ENCODE data around the gene ITGA1. TPM values are rescaled to one million over a fixed set of nuclear protein-coding genes. Genes with fewer than 3 reads are reported as not detected.

The ITGA1 gene
- total and polyA plus RNA-seq, 2 of the 13 experiments (the other 11 are each of a cell fraction or from before 2014, with no cell fraction given) = 23.1 to 28.6 TPM

- H3K4me1 ChIP-seq (ENCODE audit: insufficient read depth, low read length) = peaks cover 56% of the 10 kb centered on the region
- ATAC-seq = peak; percentile 10
- TSS peak; percentile 65 for BruUV-seq (replicated peaks)
- H3K9ac ChIP-seq (ENCODE audit: insufficient read depth, low read depth, low read length) = peak overlapping the region; percentile 87
- CTCF ChIA-PET (ENCODE audit: low intra/inter-chr PET ratio, low total read pairs) = no interaction called here
- peak overlapping the region; percentile 85 for H3K4me2 ChIP-seq (ENCODE audit: low read depth, low read length)
- POLR2A ChIA-PET = interaction anchor here (0.9 to 5.1 kb wide), 11 partner anchors 9 to 189 kb away, joined by 3 to 35 read pairs (median 5); no protein-coding TSS in a partner anchor
- no peaks in the 10 kb centered on the region for H3K9me3 ChIP-seq (ENCODE audit: low read length)
- no peak for DNase-seq (ENCODE audit: low spot score)
- H3K27me3 ChIP-seq (ENCODE audit: control insufficient read depth in 1 of 2, insufficient read depth in 2 of 2, low read length in 2 of 2) = no peaks in the 10 kb centered on the region; a peak in 1 of 5 replicates
- peaks cover 0 to 13% of the 10 kb centered on the region in 2 experiments; a peak in 3 of 5 replicates for H3K36me3 ChIP-seq (replicated peaks in 1 of 2; ENCODE audit: control insufficient read depth in 1 of 2, insufficient read depth in 2 of 2, low read length in 2 of 2)
- in situ Hi-C loops (cut with HindIII; ENCODE audit: extremely low pct_ligation_motif_present, low pct_unique_long_range_greater_than_20kb) = loop anchor here (5.0 kb wide), 1 partner anchor 41 kb away; no protein-coding TSS in a partner anchor
- intact Hi-C loops (cut with micrococcal nuclease; ENCODE audit: unreplicated experiment) = loop anchor here (1.0 to 2.0 kb wide), 5 partner anchors 13 to 108 kb away; no protein-coding TSS in a partner anchor
- H3K79me2 ChIP-seq (ENCODE audit: insufficient read depth, low read length) = peaks cover 48% of the 10 kb centered on the region
- H3K27ac ChIP-seq (ENCODE audit: extremely low read length, insufficient read depth, low read length) = peak overlapping the region; percentile 60
- H4K20me1 ChIP-seq (ENCODE audit: insufficient read depth, low read length) = no peaks in the 10 kb centered on the region; the same call in 1 of the 2 replicates
- 4% methylated on average over 12 of the region's 16 CpGs for WGBS (ENCODE audit: low lambda C conversion rate)
- H3K4me3 ChIP-seq (replicated peaks in 1 of 3; ENCODE audit: insufficient read depth in 1 of 3, low read depth in 2 of 3, low read length in 3 of 3) = peak overlapping the region; percentile 87 to 91 (median 90)
- no peak overlapping the region for H2AFZ ChIP-seq (ENCODE audit: low read length)
- no peak for FAIRE-seq
- 0 out of 2 replicates have a peak, but pooled peaks have one; percentile 18 for TF ChIP-seq CBX5 (CRISPR knock-in tag; IDR thresholded peaks at IDR 0.05; ENCODE audit: borderline replicate concordance)
- TF ChIP-seq SRSF4 (IDR thresholded peaks at IDR 0.05; ENCODE audit: low read depth, low read length, poor library complexity, severe bottlenecking) = no peak
- TF ChIP-seq GATAD2A (CRISPR knock-in tag; IDR thresholded peaks at IDR 0.05) = peak; percentile 9; the same call in 1 of the 2 replicates
- no peak for TF ChIP-seq ZSCAN30 (CRISPR knock-in tag; IDR thresholded peaks at IDR 0.05)
- no peak for TF ChIP-seq ZBTB14 (CRISPR knock-in tag; IDR thresholded peaks at IDR 0.05)
- no peak for TF ChIP-seq MXD4 (CRISPR knock-in tag; IDR thresholded peaks at IDR 0.05)
- 0 out of 2 replicates have a peak, but pooled peaks have one; percentile 37 for TF ChIP-seq ZNF292 (CRISPR knock-in tag; IDR thresholded peaks at IDR 0.05; ENCODE audit: borderline replicate concordance, low read depth)
- TF ChIP-seq GZF1 (CRISPR knock-in tag; IDR thresholded peaks at IDR 0.05) = 0 out of 2 replicates have a peak, but pooled peaks have one; percentile 3
- TF ChIP-seq ZNF879 (CRISPR knock-in tag; IDR thresholded peaks at IDR 0.05) = 0 out of 2 replicates have a peak, but pooled peaks have one; percentile 7
- TF ChIP-seq ZNF34 (CRISPR knock-in tag; IDR thresholded peaks at IDR 0.05; ENCODE audit: borderline replicate concordance) = 0 out of 2 replicates have a peak, but pooled peaks have one; percentile 10
- no peak for TF ChIP-seq ZNF20 (CRISPR knock-in tag; IDR thresholded peaks at IDR 0.05)
- TF ChIP-seq ZMYM4 (CRISPR knock-in tag; IDR thresholded peaks at IDR 0.05) = 0 out of 2 replicates have a peak, but pooled peaks have one; percentile 6
- 0 out of 2 replicates have a peak, but pooled peaks have one; percentile 5 for TF ChIP-seq ZSCAN20 (CRISPR knock-in tag; IDR thresholded peaks at IDR 0.05; ENCODE audit: borderline replicate concordance)
- TF ChIP-seq TRAFD1 (CRISPR knock-in tag; IDR thresholded peaks at IDR 0.05; ENCODE audit: borderline replicate concordance) = no peak
- TF ChIP-seq GTF3A (CRISPR knock-in tag; conservative IDR thresholded peaks at IDR 0.05) = no peak
- TF ChIP-seq ZNF230 (CRISPR knock-in tag; IDR thresholded peaks at IDR 0.05) = 0 out of 2 replicates have a peak, but pooled peaks have one; percentile 55
- no peak for TF ChIP-seq ZNF670 (CRISPR knock-in tag; IDR thresholded peaks at IDR 0.05; ENCODE audit: borderline replicate concordance)
- no peak for TF ChIP-seq KAT8 (CRISPR knock-in tag; IDR thresholded peaks at IDR 0.05)
- TF ChIP-seq PHF8 (CRISPR knock-in tag; IDR thresholded peaks at IDR 0.05) = no peak
- no peak for TF ChIP-seq HNRNPUL1 (IDR thresholded peaks at IDR 0.05; ENCODE audit: low read depth, low read length)
- no peak for TF ChIP-seq RXRB (CRISPR knock-in tag; IDR thresholded peaks at IDR 0.05; ENCODE audit: borderline replicate concordance)
These were observed 200.8 kb downstream of the ITGA1 start for GRCh38 chr5:52988335-52989024.

Measured in HepG2 (cell line).